Colonic mucosa (tissue), 4 donors: ENCODE data around the gene IGSF11. TPM values are rescaled to one million over a fixed set of nuclear protein-coding genes. Genes with fewer than 3 reads are reported as not detected.

Experiments used
- DNase-seq: peaks from one replicate; pipeline ENCODE4 v3.0.0-alpha.2; 2020
- H3K27ac ChIP-seq: fragments of 200-600 bp; one replicate; pipeline ENCODE4 v1.8.0; 2021
- H3K27me3 ChIP-seq: fragments of 200-600 bp; one replicate; pipeline ENCODE4 v1.8.0; 2021
- H3K36me3 ChIP-seq: fragments of 200-600 bp; one replicate; pipeline ENCODE4 v1.8.0; 2021
- H3K4me1 ChIP-seq: fragments of 200-600 bp; one replicate; pipeline ENCODE4 v1.8.0; 2021; ENCODE audit warnings: mild to moderate bottlenecking
- H3K4me3 ChIP-seq: fragments of 200-600 bp; one replicate; pipeline ENCODE4 v1.8.0; 2021
- H3K9ac ChIP-seq, 2 donors: one replicate each; pipeline ENCODE4 v1.7.0; 2013; ENCODE audit warnings: control low read depth in 2 of 2, low read depth in 2 of 2, low read length in 2 of 2
- H3K9me3 ChIP-seq: fragments of 200-600 bp; one replicate; pipeline ENCODE4 v1.8.0; 2021
- intact Hi-C: fragments of 100-400 bp; cut with DNase I; formaldehyde crosslinking; loops from one replicate; pipeline ENCODE4 v1.14.1; 2022
- total RNA-seq, 2 donors: library from RNA; stranded (reverse); fragmentation: NEBNext Ultra II Directional in 1 of 2; extraction: Animal tissue kit (Norgen Biotek cat#: 25700) in 1 of 2; gene quantifications; one replicate each; pipeline ENCODE4 v1.2.1, GENCODE V29; 2021
- TF ChIP-seq, protein P1 (sequence below): fragments of 200-600 bp; IDR thresholded peaks from one replicate; pipeline ENCODE4 v1.8.0; 2022; ENCODE audit warnings: antibody characterized with exemption, mild to moderate bottlenecking
- donor health status: healthy.
- donor health status: DM: no; HTN: no; CAD: no.
- donor health status: DM: no; HTN: no; CAD: no.

Gene IGSF11
- total RNA-seq, 2 donors from 2014 or later: 0.22 to 0.50 TPM

DNA sequence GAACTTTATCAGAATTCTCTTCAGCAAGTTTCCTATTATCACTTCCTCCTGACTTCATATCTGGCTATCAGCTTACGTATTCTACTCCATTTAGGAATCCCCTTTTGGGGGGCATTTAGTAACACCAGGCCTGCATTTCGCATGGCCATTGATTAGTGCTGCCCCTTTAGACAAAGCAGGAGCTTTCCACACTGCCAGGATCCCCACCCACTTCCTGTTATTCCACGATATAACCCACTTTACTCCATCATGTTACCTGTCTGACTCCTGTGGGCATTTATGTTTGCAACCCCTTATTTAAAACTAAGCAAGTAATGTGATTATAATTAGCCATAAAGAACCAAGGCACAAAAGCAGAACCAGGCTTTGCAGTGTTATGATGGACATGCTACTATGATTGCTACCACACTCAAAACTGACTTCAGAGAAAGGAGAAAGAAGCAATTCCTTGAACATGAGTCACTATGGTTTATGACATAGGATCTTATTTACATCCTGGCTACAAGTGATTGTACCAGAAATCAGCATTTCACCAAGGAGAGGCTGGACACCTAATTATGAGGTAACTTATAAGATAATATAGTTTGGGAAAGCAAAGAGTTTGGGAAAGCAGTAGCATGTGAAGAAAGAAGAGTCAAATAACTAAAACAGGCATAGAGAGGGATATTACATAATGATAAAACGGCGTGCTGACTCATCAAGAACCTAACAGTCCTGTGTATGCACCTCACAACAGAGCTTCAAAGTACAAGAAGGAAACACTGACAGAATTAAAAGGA lies 96.3 kb downstream of the IGSF11 start:
- H3K9me3 ChIP-seq: no peaks in the 10 kb centered on the region
- H3K9ac ChIP-seq: no peak overlapping the region
- H3K36me3 ChIP-seq: no peaks in the 10 kb centered on the region
- no peaks in the 10 kb centered on the region for H3K27me3 ChIP-seq
- H3K27ac ChIP-seq: no peak overlapping the region
- H3K4me1 ChIP-seq: no peaks in the 10 kb centered on the region
- no peak for DNase-seq
- intact Hi-C loops: no loop called here
- no peak overlapping the region for H3K4me3 ChIP-seq
- TF ChIP-seq, protein P1, sequence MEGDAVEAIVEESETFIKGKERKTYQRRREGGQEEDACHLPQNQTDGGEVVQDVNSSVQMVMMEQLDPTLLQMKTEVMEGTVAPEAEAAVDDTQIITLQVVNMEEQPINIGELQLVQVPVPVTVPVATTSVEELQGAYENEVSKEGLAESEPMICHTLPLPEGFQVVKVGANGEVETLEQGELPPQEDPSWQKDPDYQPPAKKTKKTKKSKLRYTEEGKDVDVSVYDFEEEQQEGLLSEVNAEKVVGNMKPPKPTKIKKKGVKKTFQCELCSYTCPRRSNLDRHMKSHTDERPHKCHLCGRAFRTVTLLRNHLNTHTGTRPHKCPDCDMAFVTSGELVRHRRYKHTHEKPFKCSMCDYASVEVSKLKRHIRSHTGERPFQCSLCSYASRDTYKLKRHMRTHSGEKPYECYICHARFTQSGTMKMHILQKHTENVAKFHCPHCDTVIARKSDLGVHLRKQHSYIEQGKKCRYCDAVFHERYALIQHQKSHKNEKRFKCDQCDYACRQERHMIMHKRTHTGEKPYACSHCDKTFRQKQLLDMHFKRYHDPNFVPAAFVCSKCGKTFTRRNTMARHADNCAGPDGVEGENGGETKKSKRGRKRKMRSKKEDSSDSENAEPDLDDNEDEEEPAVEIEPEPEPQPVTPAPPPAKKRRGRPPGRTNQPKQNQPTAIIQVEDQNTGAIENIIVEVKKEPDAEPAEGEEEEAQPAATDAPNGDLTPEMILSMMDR: no peak

DNA sequence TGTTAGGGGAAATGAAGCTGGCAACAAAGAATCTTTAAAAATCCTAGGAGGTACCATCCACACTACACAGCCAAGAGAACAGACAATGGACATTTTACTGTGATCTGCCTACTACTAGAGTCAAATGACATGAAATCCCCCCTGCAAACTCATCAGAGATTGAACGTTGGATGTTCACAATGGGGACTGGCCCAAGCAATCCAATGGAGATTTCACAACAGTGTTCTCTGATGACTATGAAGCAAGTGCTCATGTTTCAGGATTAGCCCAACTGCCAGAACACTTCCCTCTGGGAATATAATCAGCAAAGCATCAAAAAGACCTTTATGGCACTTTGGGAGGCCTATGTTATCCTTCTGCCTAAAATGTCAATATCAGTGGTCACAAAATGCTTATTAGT lies 97.8 kb downstream of the IGSF11 start:
- TF ChIP-seq, protein P1: no peak
- Histone ChIP-seq H3K4me3 (no peak overlapping the region), H3K27me3 (no peaks in the 10 kb centered on the region), H3K9me3 (no peaks in the 10 kb centered on the region), H3K27ac (no peak overlapping the region), H3K4me1 (no peaks in the 10 kb centered on the region), H3K36me3 (no peaks in the 10 kb centered on the region), H3K9ac (no peak overlapping the region)
- DNase-seq: no peak
- intact Hi-C loops: no loop called here

GRCh38 chr3:118932822-118933558 lies 101.7 kb downstream of the IGSF11 start:
- Histone ChIP-seq H3K4me1 (no peaks in the 10 kb centered on the region), H3K36me3 (no peaks in the 10 kb centered on the region), H3K4me3 (no peak overlapping the region), H3K27me3 (no peaks in the 10 kb centered on the region), H3K9me3 (no peaks in the 10 kb centered on the region), H3K9ac (no peak overlapping the region), H3K27ac (no peak overlapping the region)
- TF ChIP-seq, protein P1: no peak
- no peak for DNase-seq
- intact Hi-C loops: no loop called here

DNA sequence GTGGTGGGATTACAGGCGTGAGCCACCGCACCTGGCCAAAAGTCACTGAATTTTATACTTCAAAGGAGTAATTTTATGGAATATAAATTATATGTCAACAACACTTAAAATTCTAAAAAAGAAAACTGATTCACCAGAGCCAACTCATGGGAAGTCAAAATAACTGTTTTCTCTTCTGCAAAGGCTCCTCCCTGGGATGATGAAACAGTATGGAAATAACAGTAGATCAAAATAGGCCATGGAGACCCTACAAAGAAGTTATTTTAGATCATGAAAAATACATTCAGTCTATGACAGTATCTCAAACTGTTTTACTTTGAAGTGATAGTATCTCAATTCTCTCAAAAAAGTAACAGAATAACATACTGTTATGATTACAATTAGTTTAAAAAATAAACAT lies 102.7 kb downstream of the IGSF11 start:
- no peak for DNase-seq
- no peak overlapping the region for H3K4me3 ChIP-seq
- H3K36me3 ChIP-seq: no peaks in the 10 kb centered on the region
- H3K9me3 ChIP-seq: no peaks in the 10 kb centered on the region
- H3K4me1 ChIP-seq: no peaks in the 10 kb centered on the region
- TF ChIP-seq, protein P1: no peak
- H3K9ac ChIP-seq: no peak overlapping the region
- no peak overlapping the region for H3K27ac ChIP-seq
- no peaks in the 10 kb centered on the region for H3K27me3 ChIP-seq
- intact Hi-C loops: no loop called here

- intact Hi-C loops: no loop called here
- no peaks in the 10 kb centered on the region for H3K9me3 ChIP-seq
- no peaks in the 10 kb centered on the region for H3K4me1 ChIP-seq
- no peaks in the 10 kb centered on the region for H3K27me3 ChIP-seq
- H3K9ac ChIP-seq: no peak overlapping the region
- H3K4me3 ChIP-seq: no peak overlapping the region
- no peaks in the 10 kb centered on the region for H3K36me3 ChIP-seq
- TF ChIP-seq, protein P1: no peak
- DNase-seq: no peak
- no peak overlapping the region for H3K27ac ChIP-seq
Measured at GRCh38 chr3:118927449-118927848, 107.2 kb downstream of the IGSF11 start.
